Fibroblast of gingiva (primary cell): ENCODE results near the gene ACACB.

Source experiments
- DNase-seq: peaks from one replicate; pipeline ENCODE4 v3.0.0-alpha.2; 2011; ENCODE audit warnings: low read depth

ACACB gene

GRCh38 chr12:109110988-109111495, 5.3 kb upstream of the ACACB start:
- peak; percentile 88 for DNase-seq

- no peak for DNase-seq
Measured at GRCh38 chr12:109112720-109113465, 3.5 kb upstream of the ACACB start.

- DNase-seq: no peak
Measured at GRCh38 chr12:109113661-109114321, 2.6 kb upstream of the ACACB start.

- DNase-seq: no peak
Measured at GRCh38 chr12:109114644-109115043, 1.7 kb upstream of the ACACB start.

GRCh38 chr12:109115404-109115757, 1.0 kb upstream of the ACACB start:
- DNase-seq: no peak

- no peak for DNase-seq
Measured at GRCh38 chr12:109116611-109116949, 193 bp downstream of the ACACB start.

GRCh38 chr12:109120095-109120494, 3.7 kb downstream of the ACACB start:
- no peak for DNase-seq

GRCh38 chr12:109120557-109120956, 4.2 kb downstream of the ACACB start:
- DNase-seq: no peak

GRCh38 chr12:109121346-109121880, 5.0 kb downstream of the ACACB start:
- no peak for DNase-seq

- DNase-seq: no peak
Measured at GRCh38 chr12:109124878-109125648, 8.7 kb downstream of the ACACB start.

- no peak for DNase-seq
Measured at GRCh38 chr12:109125791-109126190, 9.4 kb downstream of the ACACB start.

GRCh38 chr12:109126784-109127183, 10.4 kb downstream of the ACACB start:
- DNase-seq: peak; percentile 78

- no peak for DNase-seq
Measured at GRCh38 chr12:109127533-109128242, 11.3 kb downstream of the ACACB start.

GRCh38 chr12:109130297-109131153, 14.1 kb downstream of the ACACB start:
- peak; percentile 18 for DNase-seq

- DNase-seq: peak; percentile 31
Measured at GRCh38 chr12:109131154-109132050, 15.0 kb downstream of the ACACB start.

GRCh38 chr12:109134186-109134917, 18.0 kb downstream of the ACACB start:
- DNase-seq: peak; percentile 95

- DNase-seq: peak; percentile 39
Measured at GRCh38 chr12:109137055-109137454, 20.7 kb downstream of the ACACB start.

- no peak for DNase-seq
Measured at GRCh38 chr12:109139360-109139759, 23.0 kb downstream of the ACACB start.

- no peak for DNase-seq
Measured at GRCh38 chr12:109139791-109140190, 23.4 kb downstream of the ACACB start.
